GM12864 (cell line): ENCODE results near the gene TSPAN11.
"Not testable (repeated sequence)": the region's sequence is repeated elsewhere in the genome, so short reads cannot be mapped to it uniquely, and the experiment has no call there.

Experiments
- DNase-seq: peaks from one replicate; pipeline ENCODE4 v3.0.0-alpha.2; 2011; ENCODE audit warnings: low read depth
- H3K4me3 ChIP-seq: 2 replicates; pipeline ENCODE4 v1.5.1; 2011; ENCODE audit warnings: mild to moderate bottlenecking, low read depth, low read length, control low read depth
- CTCF ChIP-seq: IDR thresholded peaks from 2 replicates; pipeline ENCODE4 v1.5.1; 2011; ENCODE audit warnings: low read depth, mild to moderate bottlenecking, moderate library complexity, low read length, control low read depth, inconsistent platforms; ENCODE audit errors: missing control alignments

The TSPAN11 gene

GRCh38 chr12:31008241-31008761 is 81.8 kb downstream of the TSPAN11 start:
- no peak overlapping the region for H3K4me3 ChIP-seq
- no peak for DNase-seq

GRCh38 chr12:31008961-31009840 is 82.7 kb downstream of the TSPAN11 start:
- no peak for DNase-seq
- H3K4me3 ChIP-seq = no peak overlapping the region
- TF ChIP-seq CTCF = no peak

More at GRCh38 chr12:31008241-31008761, 81.8 kb downstream of the TSPAN11 start:
- TF ChIP-seq CTCF = no peak

DNA sequence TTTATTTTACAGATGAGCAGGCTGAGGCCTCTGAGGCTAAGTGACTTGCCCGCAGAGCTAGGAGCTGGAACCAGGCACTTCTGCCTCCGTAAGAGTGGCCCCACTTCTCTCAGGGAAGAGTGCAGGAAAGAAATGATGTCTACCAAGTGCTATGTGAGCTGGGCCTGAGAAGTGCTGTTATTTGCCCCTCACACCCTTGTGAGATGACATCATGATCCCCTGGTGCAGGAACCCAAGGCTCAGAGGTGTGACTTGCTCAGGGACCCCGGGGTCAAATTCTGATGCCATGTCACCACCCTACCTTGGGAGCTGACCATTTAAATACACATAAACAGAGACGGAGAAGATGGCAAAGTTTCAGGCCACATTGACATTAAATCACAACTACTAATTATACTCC is 83.4 kb downstream of the TSPAN11 start:
- DNase-seq = no peak
- no peak overlapping the region for H3K4me3 ChIP-seq
- TF ChIP-seq CTCF = no peak

DNA sequence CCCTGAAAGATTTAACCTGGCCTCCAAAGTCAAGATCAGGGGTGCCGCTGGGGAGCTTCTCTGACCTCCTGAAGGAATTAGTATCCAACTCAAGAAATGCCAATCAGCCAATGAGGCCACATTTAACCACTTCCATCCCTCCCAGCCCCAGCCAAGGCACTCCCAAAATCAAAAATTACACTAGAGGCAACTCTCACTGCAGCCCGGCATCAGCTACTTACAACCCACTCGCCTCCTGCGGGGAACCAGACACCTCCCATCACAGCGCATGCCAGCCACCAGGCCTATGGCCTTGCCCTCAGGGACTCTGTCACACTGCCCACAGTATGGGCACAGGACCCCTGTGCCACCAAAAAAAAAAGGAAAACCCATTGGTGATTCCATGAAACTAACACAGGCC is 84.8 kb downstream of the TSPAN11 start:
- no peak for DNase-seq
- TF ChIP-seq CTCF = no peak
- no peak overlapping the region for H3K4me3 ChIP-seq

GRCh38 chr12:31011746-31012566 is 85.4 kb downstream of the TSPAN11 start:
- TF ChIP-seq CTCF = peak; percentile 50
- DNase-seq = no peak

GRCh38 chr12:31012567-31012891 is 86.0 kb downstream of the TSPAN11 start:
- not testable (repeated sequence) for H3K4me3 ChIP-seq, DNase-seq

More at GRCh38 chr12:31011746-31012566, 85.4 kb downstream of the TSPAN11 start:
- H3K4me3 ChIP-seq = no peak overlapping the region

DNA sequence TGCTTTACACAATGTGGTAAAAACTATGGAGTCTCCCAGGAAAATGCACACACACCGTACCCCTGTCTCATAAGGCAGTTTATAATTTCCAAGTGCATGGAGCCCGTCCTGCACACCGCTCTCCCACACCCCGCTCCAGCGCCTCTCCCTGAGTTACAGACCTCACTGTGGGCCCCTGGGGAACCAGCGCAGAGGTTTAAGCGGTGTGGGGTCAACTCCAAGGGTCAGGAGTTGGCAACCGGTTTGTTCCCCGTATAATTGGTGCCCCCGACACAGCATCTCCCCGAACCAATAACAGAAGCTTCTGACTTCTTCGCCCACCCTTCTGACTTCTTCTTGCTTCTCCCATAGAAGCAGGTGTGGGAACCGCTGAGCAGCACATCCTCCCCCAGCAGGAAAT is 88.7 kb downstream of the TSPAN11 start:
- TF ChIP-seq CTCF = no peak
- no peak overlapping the region for H3K4me3 ChIP-seq
- no peak for DNase-seq
